CD14-positive monocyte (primary cell): Measurements from ENCODE around the gene CNTNAP2. TPM values are rescaled to one million over a fixed set of nuclear protein-coding genes. Genes with fewer than 3 reads are reported as not detected.

Source experiments
- DNase-seq, 3 donors: peaks; one replicate each; pipeline ENCODE4 v3.0.0-alpha.2; 2011 to 2022
- H2AFZ ChIP-seq: 2 replicates; pipeline ENCODE4 v1.6.0; 2012; ENCODE audit warnings: mild to moderate bottlenecking, low read depth, low read length, inconsistent platforms; ENCODE audit not compliant: insufficient read depth, poor library complexity, severe bottlenecking
- H3K27ac ChIP-seq, 2 donors: 1 replicate in 1 of 2; 2 replicates in 1 of 2; pipeline ENCODE4 v1.5.1; 2012 to 2013; ENCODE audit warnings: low read length in 2 of 2, control low read depth in 1 of 2, inconsistent platforms in 1 of 2, low read depth in 1 of 2, mild to moderate bottlenecking in 1 of 2
- H3K27me3 ChIP-seq, 2 donors: one replicate each; pipeline versions ENCODE4 v1.6.0 to v1.6.1; 2011 to 2013; ENCODE audit warnings: low read length in 2 of 2; ENCODE audit not compliant: control insufficient read depth in 2 of 2, insufficient read depth in 2 of 2
- H3K36me3 ChIP-seq, 2 donors: replicated peaks in 1 of 2; 1 replicate in 1 of 2; 2 replicates in 1 of 2; pipeline versions ENCODE4 v1.5.1 to v1.6.1; 2012 to 2013; ENCODE audit warnings: low read length in 2 of 2, control low read depth in 1 of 2, inconsistent platforms in 1 of 2, mild to moderate bottlenecking in 1 of 2; ENCODE audit not compliant: insufficient read depth in 2 of 2, control insufficient read depth in 1 of 2
- H3K4me1 ChIP-seq, 2 donors: 1 replicate in 1 of 2; 2 replicates in 1 of 2; pipeline versions ENCODE4 v1.5.1 to v1.6.1; 2012 to 2013; ENCODE audit warnings: low read length in 2 of 2, control low read depth in 1 of 2, inconsistent platforms in 1 of 2, mild to moderate bottlenecking in 1 of 2, moderate library complexity in 1 of 2; ENCODE audit not compliant: insufficient read depth in 2 of 2, control insufficient read depth in 1 of 2
- H3K4me2 ChIP-seq: replicated peaks from 2 replicates; pipeline ENCODE3; 2012; ENCODE audit warnings: low read length, moderate library complexity, mild to moderate bottlenecking; ENCODE audit not compliant: poor library complexity, severe bottlenecking; ENCODE audit errors: extremely low read depth
- H3K4me3 ChIP-seq, 3 experiments: fragments of 200-600 bp in 1 of 3; sonication (generic) in 1 of 3; replicated peaks in 1 of 3; 1 replicate in 2 of 3; 2 replicates in 1 of 3; pipeline ENCODE4 v1.5.1; 2011 to 2013; ENCODE audit warnings: low read length in 3 of 3, mild to moderate bottlenecking in 3 of 3, control low read depth in 2 of 3, low read depth in 2 of 3, inconsistent platforms in 1 of 3, moderate library complexity in 1 of 3
- H3K79me2 ChIP-seq: 2 replicates; pipeline ENCODE4 v1.6.0; 2012; ENCODE audit warnings: mild to moderate bottlenecking, control low read depth, inconsistent platforms, low read length, moderate library complexity; ENCODE audit not compliant: insufficient read depth
- H3K9ac ChIP-seq: 2 replicates; pipeline ENCODE4 v1.6.0; 2017; ENCODE audit warnings: low read length, mild to moderate bottlenecking; ENCODE audit not compliant: insufficient read depth, poor library complexity, severe bottlenecking
- H3K9me3 ChIP-seq, 2 donors: replicated peaks in 1 of 2; 1 replicate in 1 of 2; 2 replicates in 1 of 2; pipeline versions ENCODE4 v1.5.1 to v1.6.1; 2012 to 2013; ENCODE audit warnings: low read length in 2 of 2, control low read depth in 1 of 2; ENCODE audit not compliant: control insufficient read depth in 1 of 2, insufficient read depth in 1 of 2
- H4K20me1 ChIP-seq: 2 replicates; pipeline ENCODE4 v1.6.0; 2012; ENCODE audit warnings: mild to moderate bottlenecking, low read length, control low read depth, moderate library complexity; ENCODE audit not compliant: insufficient read depth
- H3K27ac Mint-ChIP-seq, 7 donors: one replicate each; pipeline ENCODE4 v1.8.0; 2020; ENCODE audit warnings: mild to moderate bottlenecking in 7 of 7, mixed read lengths in 7 of 7, moderate library complexity in 6 of 7, inconsistent platforms in 2 of 7
- H3K27me3 Mint-ChIP-seq, 3 donors: one replicate each; pipeline ENCODE4 v1.8.0; 2021 to 2022; ENCODE audit warnings: low read depth in 3 of 3, mild to moderate bottlenecking in 3 of 3, mixed read lengths in 3 of 3, moderate library complexity in 3 of 3, inconsistent platforms in 1 of 3
- H3K36me3 Mint-ChIP-seq, 2 donors: one replicate each; pipeline ENCODE4 v1.8.0; 2020; ENCODE audit warnings: mixed read lengths in 2 of 2, inconsistent platforms in 1 of 2, mild to moderate bottlenecking in 1 of 2
- H3K4me1 Mint-ChIP-seq: one replicate; pipeline ENCODE4 v1.8.0; 2020; ENCODE audit warnings: mild to moderate bottlenecking, mixed read lengths
- H3K4me3 Mint-ChIP-seq, 2 donors: one replicate each; pipeline ENCODE4 v1.8.0; 2020; ENCODE audit warnings: mild to moderate bottlenecking in 2 of 2, mixed read lengths in 2 of 2, moderate library complexity in 1 of 2
- H3K9me3 Mint-ChIP-seq, 7 donors: one replicate each; pipeline ENCODE4 v1.8.0; 2020 to 2022; ENCODE audit warnings: mixed read lengths in 7 of 7, mild to moderate bottlenecking in 6 of 7, moderate library complexity in 6 of 7, inconsistent platforms in 2 of 7
- CTCF ChIP-seq: fragments of 200-600 bp; IDR thresholded peaks from one replicate; pipeline ENCODE4 v1.8.0; 2022; ENCODE audit warnings: antibody characterized with exemption, mild to moderate bottlenecking
- WGBS: methylation state at CpG from one replicate; pipeline ENCODE4 v1.1.5; 2013; ENCODE audit warnings: missing lambda C conversion rate; ENCODE audit not compliant: insufficient coverage; 5-methylcytosine and 5-hydroxymethylcytosine counted together
- intact Hi-C, 2 donors: fragments of 100-400 bp; cut with micrococcal nuclease; formaldehyde crosslinking; loops; one replicate each; pipeline versions ENCODE4 v1.15.0 to v1.15.1; 2023
- polyA plus RNA-seq, 3 donors: library from polyadenylated mRNA; depleted of rRNA in 1 of 3; unstranded in 2 of 3; stranded (reverse) in 1 of 3; fragments of 300-500 nt in 2 of 3; fragments of >200 nt in 1 of 3; fragmentation: Illumina TruSeq in 2 of 3; gene quantifications; 1 replicate in 2 of 3; 2 replicates in 1 of 3; pipeline ENCODE4 v1.2.3, GENCODE V29; 2012 to 2021

CNTNAP2 gene
- polyA plus RNA-seq, 3 donors = 0.01 TPM; not detected in 2

GRCh38 chr7:147207988-147208387 is 1091.4 kb downstream of the CNTNAP2 start:
- no peak for TF ChIP-seq CTCF
- H3K9ac ChIP-seq = no peak overlapping the region
- intact Hi-C loops = no loop called here
- no peak overlapping the region for H3K27ac Mint-ChIP-seq
- no peak overlapping the region for H2AFZ ChIP-seq
- no peak overlapping the region for H3K4me3 ChIP-seq
- H3K79me2 ChIP-seq = no peaks in the 10 kb centered on the region
- H3K4me1 ChIP-seq = no peaks in the 10 kb centered on the region
- peaks cover 0 to 9% (median 0%) of the 10 kb centered on the region in 7 donors for H3K9me3 Mint-ChIP-seq
- no peaks in the 10 kb centered on the region for H4K20me1 ChIP-seq
- no peaks in the 10 kb centered on the region for H3K4me1 Mint-ChIP-seq
- H3K4me3 Mint-ChIP-seq = no peak overlapping the region
- no peak for DNase-seq
- no peaks in the 10 kb centered on the region for H3K27me3 ChIP-seq
- no peaks in the 10 kb centered on the region for H3K36me3 ChIP-seq
- H3K9me3 ChIP-seq = no peaks in the 10 kb centered on the region
- H3K4me2 ChIP-seq = no peak overlapping the region
- WGBS = no CpG with 5 or more reads among the region's 1 CpG
- no peaks in the 10 kb centered on the region for H3K27me3 Mint-ChIP-seq
- H3K27ac ChIP-seq = no peak overlapping the region
- no peaks in the 10 kb centered on the region for H3K36me3 Mint-ChIP-seq

GRCh38 chr7:147231275-147231674 is 1114.7 kb downstream of the CNTNAP2 start:
- no peak for DNase-seq
- no peak overlapping the region for H3K27ac Mint-ChIP-seq
- no peaks in the 10 kb centered on the region for H3K4me1 Mint-ChIP-seq
- H3K27me3 Mint-ChIP-seq = peaks cover 0 to 1% (median 0%) of the 10 kb centered on the region in 3 donors
- Histone ChIP-seq H3K27ac (no peak overlapping the region), H4K20me1 (no peaks in the 10 kb centered on the region), H3K4me3 (no peak overlapping the region), H3K27me3 (no peaks in the 10 kb centered on the region), H3K36me3 (no peaks in the 10 kb centered on the region), H3K4me2 (no peak overlapping the region), H3K9me3 (peaks cover 4 to 8% of the 10 kb centered on the region in 2 donors), H2AFZ (no peak overlapping the region), H3K79me2 (no peaks in the 10 kb centered on the region), H3K4me1 (no peaks in the 10 kb centered on the region), H3K9ac (no peak overlapping the region)
- H3K4me3 Mint-ChIP-seq = no peak overlapping the region
- intact Hi-C loops = no loop called here
- H3K9me3 Mint-ChIP-seq = peaks cover 0 to 12% (median 7%) of the 10 kb centered on the region in 7 donors
- TF ChIP-seq CTCF = no peak
- H3K36me3 Mint-ChIP-seq = no peaks in the 10 kb centered on the region
- WGBS = no CpG with 5 or more reads among the region's 2 CpGs
